Chondrocyte (in vitro differentiated cells): ENCODE data around the gene DDX59. TPM values are rescaled to one million over a fixed set of nuclear protein-coding genes. Genes with fewer than 3 reads are reported as not detected.
"Not testable (repeated sequence)": the region's sequence is repeated elsewhere in the genome, so short reads cannot be mapped to it uniquely, and the experiment has no call there.

Experiments
- DNase-seq: peaks from one replicate; pipeline ENCODE4 v3.0.0; 2021; ENCODE audit warnings: mixed read lengths, low spot score
- H3K27ac Mint-ChIP-seq: one replicate; pipeline ENCODE4 v1.8.0; 2021; ENCODE audit warnings: mild to moderate bottlenecking, moderate library complexity, mixed read lengths; ENCODE audit not compliant: unreplicated experiment
- H3K27me3 Mint-ChIP-seq: 2 replicates; pipeline ENCODE4 v1.8.0; 2021; ENCODE audit warnings: low read depth, mixed read lengths
- H3K36me3 Mint-ChIP-seq: 2 replicates; pipeline ENCODE4 v1.8.0; 2021; ENCODE audit warnings: low read depth, mixed read lengths
- H3K4me1 Mint-ChIP-seq: 2 replicates; pipeline ENCODE4 v1.8.0; 2021; ENCODE audit warnings: low read depth, mild to moderate bottlenecking, mixed read lengths
- H3K4me3 Mint-ChIP-seq: one replicate; pipeline ENCODE4 v1.8.0; 2021; ENCODE audit warnings: mild to moderate bottlenecking, moderate library complexity, mixed read lengths; ENCODE audit not compliant: unreplicated experiment
- H3K9me3 Mint-ChIP-seq: 2 replicates; pipeline ENCODE4 v1.8.0; 2021; ENCODE audit warnings: low read depth, mixed read lengths
- total RNA-seq: library from RNA; stranded (reverse); gene quantifications from 3 replicates; pipeline ENCODE4 v1.2.1, GENCODE V29; 2021
- TF ChIP-seq, protein P1 (sequence below): fragments of 200-600 bp; sonication (generic); IDR thresholded peaks from 2 replicates; pipeline ENCODE4 v1.5.0; 2021; ENCODE audit warnings: antibody characterized with exemption, mild to moderate bottlenecking, moderate library complexity

The DDX59 gene
- total RNA-seq, 1 donor from 2014 or later, result 15.9 TPM

DNA sequence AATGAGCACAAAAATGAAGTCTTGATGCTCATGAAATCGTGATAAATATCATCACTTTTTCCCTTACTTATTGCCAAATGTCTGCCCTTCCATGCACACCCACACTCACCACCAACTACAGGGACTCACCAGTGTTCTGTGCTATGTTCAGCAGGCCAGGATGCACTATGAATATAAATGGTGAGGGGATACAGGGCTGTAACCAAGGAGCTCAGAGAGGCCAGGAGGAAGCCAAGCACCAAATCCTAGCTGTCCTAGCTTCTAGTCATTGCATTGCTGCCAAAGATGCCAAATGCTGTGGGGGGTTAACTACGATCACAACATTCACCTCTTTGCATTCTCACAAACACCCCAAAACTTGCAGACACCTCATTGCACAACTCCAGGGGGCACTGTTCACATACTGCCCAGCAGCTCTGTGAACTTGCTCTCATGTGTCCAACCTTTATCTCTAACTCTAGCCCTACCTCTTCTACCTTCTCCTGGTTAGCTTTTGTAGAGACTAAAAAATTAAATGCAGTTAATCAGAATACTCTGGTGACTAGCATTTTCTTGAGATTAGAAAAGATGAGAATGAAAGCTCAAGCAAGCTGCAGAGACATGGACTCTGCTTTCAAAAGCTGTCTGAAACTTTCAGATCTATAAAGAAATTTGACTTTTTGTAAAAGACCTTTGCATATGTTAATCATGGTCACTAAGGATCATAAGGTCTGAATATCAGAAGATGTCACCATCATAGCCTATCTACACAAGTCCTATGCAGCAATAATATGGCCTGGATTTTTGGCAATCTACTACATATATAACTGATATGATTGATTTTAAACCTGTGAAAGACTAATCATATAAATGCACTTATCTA lies 35.2 kb downstream of the DDX59 start:
- H3K9me3 Mint-ChIP-seq, result no peaks in the 10 kb centered on the region
- no peak overlapping the region for H3K4me3 Mint-ChIP-seq
- no peak overlapping the region for H3K27ac Mint-ChIP-seq
- H3K36me3 Mint-ChIP-seq, result no peaks in the 10 kb centered on the region
- H3K27me3 Mint-ChIP-seq, result no peaks in the 10 kb centered on the region
- TF ChIP-seq, protein P1, sequence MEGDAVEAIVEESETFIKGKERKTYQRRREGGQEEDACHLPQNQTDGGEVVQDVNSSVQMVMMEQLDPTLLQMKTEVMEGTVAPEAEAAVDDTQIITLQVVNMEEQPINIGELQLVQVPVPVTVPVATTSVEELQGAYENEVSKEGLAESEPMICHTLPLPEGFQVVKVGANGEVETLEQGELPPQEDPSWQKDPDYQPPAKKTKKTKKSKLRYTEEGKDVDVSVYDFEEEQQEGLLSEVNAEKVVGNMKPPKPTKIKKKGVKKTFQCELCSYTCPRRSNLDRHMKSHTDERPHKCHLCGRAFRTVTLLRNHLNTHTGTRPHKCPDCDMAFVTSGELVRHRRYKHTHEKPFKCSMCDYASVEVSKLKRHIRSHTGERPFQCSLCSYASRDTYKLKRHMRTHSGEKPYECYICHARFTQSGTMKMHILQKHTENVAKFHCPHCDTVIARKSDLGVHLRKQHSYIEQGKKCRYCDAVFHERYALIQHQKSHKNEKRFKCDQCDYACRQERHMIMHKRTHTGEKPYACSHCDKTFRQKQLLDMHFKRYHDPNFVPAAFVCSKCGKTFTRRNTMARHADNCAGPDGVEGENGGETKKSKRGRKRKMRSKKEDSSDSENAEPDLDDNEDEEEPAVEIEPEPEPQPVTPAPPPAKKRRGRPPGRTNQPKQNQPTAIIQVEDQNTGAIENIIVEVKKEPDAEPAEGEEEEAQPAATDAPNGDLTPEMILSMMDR, result peak; percentile 33
- no peak for DNase-seq
- no peaks in the 10 kb centered on the region for H3K4me1 Mint-ChIP-seq

- TF ChIP-seq, protein P1, result no peak
- Mint-ChIP-seq H3K4me1 (no peaks in the 10 kb centered on the region), H3K27ac (no peak overlapping the region), H3K27me3 (no peaks in the 10 kb centered on the region), H3K9me3 (no peaks in the 10 kb centered on the region), H3K4me3 (no peak overlapping the region), H3K36me3 (no peaks in the 10 kb centered on the region)
- no peak for DNase-seq
These were observed 38.3 kb downstream of the DDX59 start for GRCh38 chr1:200631375-200631774.

- H3K27ac Mint-ChIP-seq, H3K27me3 Mint-ChIP-seq: not testable (repeated sequence)
These were observed 39.2 kb downstream of the DDX59 start for GRCh38 chr1:200630515-200630899.

DNA sequence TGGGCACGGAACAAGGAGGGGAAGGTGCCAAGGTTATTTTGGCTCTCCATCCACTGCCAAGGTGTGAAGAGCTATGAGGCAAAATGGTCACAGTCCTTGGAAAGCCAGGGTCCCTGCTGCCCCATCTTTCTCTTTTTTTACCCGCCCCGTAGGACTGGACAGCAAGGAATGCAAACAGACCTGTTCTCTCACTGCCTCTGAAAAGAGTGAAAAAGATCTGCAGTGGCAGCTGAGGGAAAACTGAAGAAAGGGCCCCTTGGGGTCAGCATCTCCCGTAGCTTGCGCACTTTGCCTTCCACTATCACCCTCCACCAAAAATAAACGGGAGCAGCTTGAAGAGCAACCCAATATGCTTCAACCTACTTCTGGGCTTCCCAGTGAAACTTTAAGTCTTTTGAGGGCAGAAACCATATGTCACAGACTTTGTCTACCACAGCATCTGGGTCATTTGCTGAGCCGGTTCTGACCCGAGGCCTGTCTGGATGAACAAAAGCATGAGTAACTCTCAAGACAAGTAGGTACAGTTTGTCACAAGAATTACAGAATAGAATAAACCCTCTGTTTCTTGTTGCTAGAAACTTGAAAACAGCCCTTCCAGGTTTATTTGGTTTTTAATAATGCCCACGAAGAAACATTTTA lies 39.7 kb downstream of the DDX59 start:
- Mint-ChIP-seq H3K4me3 (no peak overlapping the region), H3K27ac (no peak overlapping the region), H3K36me3 (no peaks in the 10 kb centered on the region), H3K27me3 (no peaks in the 10 kb centered on the region), H3K9me3 (no peaks in the 10 kb centered on the region), H3K4me1 (peaks cover 9% of the 10 kb centered on the region)
- DNase-seq, result no peak
- TF ChIP-seq, protein P1, result no peak

More at GRCh38 chr1:200630515-200630899, 39.2 kb downstream of the DDX59 start:
- not testable (repeated sequence) for H3K9me3 Mint-ChIP-seq, H3K4me1 Mint-ChIP-seq, H3K4me3 Mint-ChIP-seq, DNase-seq, H3K36me3 Mint-ChIP-seq

GRCh38 chr1:200628223-200628881 lies 41.4 kb downstream of the DDX59 start:
- TF ChIP-seq, protein P1, result no peak
- Mint-ChIP-seq H3K27ac (no peak overlapping the region), H3K27me3 (no peaks in the 10 kb centered on the region), H3K4me3 (no peak overlapping the region), H3K4me1 (peaks cover 13% of the 10 kb centered on the region), H3K36me3 (no peaks in the 10 kb centered on the region), H3K9me3 (no peaks in the 10 kb centered on the region)
- no peak for DNase-seq
